Kidney (tissue), 14 donors: ENCODE results near the gene DR1. TPM values are rescaled to one million over a fixed set of nuclear protein-coding genes. Genes with fewer than 3 reads are reported as not detected.

Experiments
- DNase-seq, 5 donors: peaks; one replicate each; pipeline ENCODE4 v3.0.0-alpha.2; 2013 to 2020
- FAIRE-seq: peaks from 2 replicates; lab custom pipeline; 2012; peaks lifted over from hg19 to GRCh38; lab: Jason Lieb, UNC
- H3K27ac ChIP-seq, 2 donors: one replicate each; pipeline ENCODE4 v1.7.0; 2013; ENCODE audit warnings: low read depth in 2 of 2, low read length in 2 of 2, inconsistent platforms in 1 of 2
- H3K27me3 ChIP-seq: one replicate; pipeline ENCODE4 v1.7.1; 2013; ENCODE audit warnings: low read length, inconsistent platforms; ENCODE audit not compliant: control insufficient read depth, insufficient read depth
- H3K36me3 ChIP-seq, 3 donors: one replicate each; pipeline versions ENCODE4 v1.7.0 to v1.7.1; 2013; ENCODE audit warnings: low read length in 3 of 3, control low read depth in 1 of 3, inconsistent platforms in 1 of 3; ENCODE audit not compliant: insufficient read depth in 3 of 3, control insufficient read depth in 2 of 3
- H3K4me1 ChIP-seq, 3 donors: one replicate each; pipeline versions ENCODE4 v1.7.0 to v1.7.1; 2013; ENCODE audit warnings: low read length in 3 of 3, inconsistent platforms in 1 of 3, low read depth in 1 of 3; ENCODE audit not compliant: control insufficient read depth in 2 of 3, insufficient read depth in 2 of 3
- H3K4me3 ChIP-seq, 3 donors: one replicate each; pipeline versions ENCODE4 v1.7.0 to v1.8.1; 2013; ENCODE audit warnings: low read length in 3 of 3, control low read depth in 1 of 3, inconsistent platforms in 1 of 3
- H3K9ac ChIP-seq, 3 donors: one replicate each; pipeline versions ENCODE4 v1.7.0 to v1.7.1; 2013; ENCODE audit warnings: low read length in 3 of 3, control low read depth in 1 of 3, inconsistent platforms in 1 of 3
- H3K9me3 ChIP-seq, 3 donors: one replicate each; pipeline versions ENCODE4 v1.7.0 to v1.7.1; 2013; ENCODE audit warnings: low read length in 3 of 3, control low read depth in 1 of 3, inconsistent platforms in 1 of 3; ENCODE audit not compliant: control insufficient read depth in 2 of 3, insufficient read depth in 1 of 3
- CTCF ChIP-seq: IDR thresholded peaks from 3 replicates; pipeline ENCODE4 v1.5.1; 2012; ENCODE audit warnings: mild to moderate bottlenecking, moderate library complexity, borderline replicate concordance; ENCODE audit not compliant: insufficient read depth; ENCODE audit errors: extremely low read depth
- intact Hi-C: fragments of 100-400 bp; cut with DNase I; formaldehyde crosslinking; loops from one replicate; pipeline ENCODE4 v1.11.1; 2022
- polyA plus RNA-seq: library from polyadenylated mRNA; stranded (reverse); fragments of 350-450 nt; fragmentation: Illumina TruSeq; extraction: RNeasy Lipid Tissue Mini Kit (QIAGEN cat#74804); gene quantifications from one replicate; pipeline ENCODE4 v1.2.3, GENCODE V29; 2014; ENCODE audit warnings: low read depth, low replicate concordance; ENCODE audit not compliant: insufficient read depth
- total RNA-seq: library from RNA; stranded (reverse); fragmentation: NEBNext Ultra II Directional; extraction: Animal tissue kit (Norgen Biotek cat#: 25700); gene quantifications from one replicate; pipeline ENCODE4 v1.2.1, GENCODE V29; 2021
- donor health status: control.
- donor health status: control.
- donor health status: control.
- donor health status: control.
- donor health status: control.
- donor health status: DM: yes; HTN: yes; CAD: no.
- donor health status: Normal renal cell carcinoma (clear cell type).

The DR1 gene
- total and polyA plus RNA-seq, 2 donors from 2014 or later: 15.6 to 49.8 TPM

- no peaks in the 10 kb centered on the region for H3K27me3 ChIP-seq
- FAIRE-seq: no peak
- no peak for TF ChIP-seq CTCF
- no peak overlapping the region for H3K27ac ChIP-seq
- DNase-seq: no peak
- H3K36me3 ChIP-seq: no peaks in the 10 kb centered on the region
- intact Hi-C loops: no loop called here
- H3K9ac ChIP-seq: no peak overlapping the region
- H3K9me3 ChIP-seq: no peaks in the 10 kb centered on the region
- no peaks in the 10 kb centered on the region for H3K4me1 ChIP-seq
- no peak overlapping the region for H3K4me3 ChIP-seq
These were observed 49.5 kb downstream of the DR1 start for GRCh38 chr1:93395195-93395594.

DNA sequence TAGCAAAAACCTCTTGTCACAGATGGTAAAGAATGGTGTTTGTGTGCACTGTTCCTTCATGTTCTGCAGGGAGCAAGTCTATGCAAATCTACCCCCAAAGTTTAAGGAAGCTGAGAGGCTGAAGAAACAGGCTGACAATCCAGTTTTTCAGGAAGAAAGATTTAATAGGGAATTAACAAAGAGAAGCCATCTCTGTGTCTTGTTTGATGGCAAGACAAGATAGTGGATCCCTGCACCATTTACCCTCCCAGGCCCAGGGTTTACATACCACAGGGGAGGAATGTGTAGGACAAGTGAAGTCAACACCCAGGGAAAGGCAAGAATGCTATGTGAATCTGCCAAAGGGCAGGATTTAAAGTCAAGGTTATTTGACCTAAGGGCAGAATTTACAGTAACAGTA, 54.1 kb downstream of the DR1 start:
- no peak overlapping the region for H3K9ac ChIP-seq
- H3K36me3 ChIP-seq: no peaks in the 10 kb centered on the region
- no peak overlapping the region for H3K4me3 ChIP-seq
- TF ChIP-seq CTCF: no peak
- no peaks in the 10 kb centered on the region for H3K9me3 ChIP-seq
- intact Hi-C loops: no loop called here
- no peaks in the 10 kb centered on the region for H3K4me1 ChIP-seq
- DNase-seq: no peak
- H3K27me3 ChIP-seq: no peaks in the 10 kb centered on the region
- no peak for FAIRE-seq
- H3K27ac ChIP-seq: no peak overlapping the region

GRCh38 chr1:93408203-93408602, 62.5 kb downstream of the DR1 start:
- H3K9ac ChIP-seq: no peak overlapping the region
- TF ChIP-seq CTCF: no peak
- no peak for DNase-seq

DNA sequence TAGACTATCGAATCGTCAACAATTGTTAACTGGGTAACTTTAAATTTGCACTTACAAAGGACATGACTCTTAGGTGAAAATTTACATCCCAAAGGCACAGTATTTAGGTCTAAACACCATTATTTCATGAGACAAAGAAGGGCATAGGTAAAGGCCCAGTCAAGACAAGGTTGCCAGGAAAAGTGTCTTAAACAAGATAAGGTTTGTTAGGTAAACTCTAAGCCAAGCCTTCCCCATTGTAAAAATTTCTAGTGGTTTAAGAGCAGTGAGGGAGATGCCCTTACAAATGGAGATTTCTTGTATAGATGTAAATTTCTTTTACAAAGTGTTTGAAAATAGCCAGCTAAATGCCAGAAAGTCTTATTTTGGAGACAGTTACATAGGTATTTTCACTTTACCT, 65.3 kb downstream of the DR1 start:
- FAIRE-seq (no peak), DNase-seq (no peak)
- peaks cover 0 to 2% (median 0%) of the 10 kb centered on the region in 3 donors for H3K4me1 ChIP-seq
- no peaks in the 10 kb centered on the region for H3K27me3 ChIP-seq
- intact Hi-C loops: no loop called here
- no peak overlapping the region for H3K4me3 ChIP-seq
- H3K9me3 ChIP-seq: no peaks in the 10 kb centered on the region
- no peak for TF ChIP-seq CTCF
- no peak overlapping the region for H3K27ac ChIP-seq
- no peak overlapping the region for H3K9ac ChIP-seq
- no peaks in the 10 kb centered on the region for H3K36me3 ChIP-seq

More at GRCh38 chr1:93408203-93408602, 62.5 kb downstream of the DR1 start:
- H3K27me3 ChIP-seq: no peaks in the 10 kb centered on the region
- H3K36me3 ChIP-seq: no peaks in the 10 kb centered on the region
- intact Hi-C loops: no loop called here
- no peaks in the 10 kb centered on the region for H3K4me1 ChIP-seq
- H3K4me3 ChIP-seq: no peak overlapping the region
- no peaks in the 10 kb centered on the region for H3K9me3 ChIP-seq
- no peak for FAIRE-seq
- no peak overlapping the region for H3K27ac ChIP-seq
